Keratinocyte (primary cell): ENCODE measurements around the gene ROBO2.

Experiments used
- CTCF ChIP-seq, 3 experiments: IDR thresholded peaks in 1 of 3; conservative IDR thresholded peaks in 1 of 3; optimal IDR thresholded peaks in 1 of 3; 2 replicates in 2 of 3; 3 replicates in 1 of 3; pipeline versions ENCODE3 to v1.5.1; 2011; ENCODE audit warnings: low read length in 3 of 3, mild to moderate bottlenecking in 3 of 3, moderate library complexity in 2 of 3, control low read depth in 1 of 3, inconsistent platforms in 1 of 3; ENCODE audit not compliant: insufficient read depth in 2 of 3; ENCODE audit errors: extremely low read depth in 1 of 3
- EZH2 ChIP-seq: IDR thresholded peaks from one replicate; pipeline ENCODE4 v1.6.1; 2012; ENCODE audit warnings: inconsistent platforms, mild to moderate bottlenecking, low read length, moderate library complexity

GRCh38 chr3:77380136-77380535 is 340.2 kb downstream of the ROBO2 start:
- no peak for TF ChIP-seq CTCF (optimal IDR thresholded peaks at IDR 0.05 in 1 of 3, IDR thresholded peaks at IDR 0.05 in 1 of 3, conservative IDR thresholded peaks at IDR 0.05 in 1 of 3; ENCODE audit: extremely low read depth in 1 of 3, insufficient read depth in 2 of 3, low read length in 3 of 3)
- no peak for TF ChIP-seq EZH2
